ENCODE data around the gene CARD10.

GRCh38 chr22:37538590-37539357 lies 19.6 kb upstream of the CARD10 start:
- TF ChIP-seq CTCF (IDR thresholded peaks at IDR 0.05; ENCODE audit: low read depth, low read length, missing input control), result peak; percentile 99
- TF ChIP-seq TAF1 (conservative IDR thresholded peaks at IDR 0.05), result no peak
- no peak for TF ChIP-seq REST (IDR thresholded peaks at IDR 0.05)
- peak; percentile 83 for TF ChIP-seq YY1 (IDR thresholded peaks at IDR 0.05)
- peak; percentile 99 to 100 for TF ChIP-seq RAD21 (IDR thresholded peaks at IDR 0.05)

All from liver (tissue), 3 donors.